ENCODE measurements around the gene SLC7A8. TPM values are rescaled to one million over a fixed set of nuclear protein-coding genes. Genes with fewer than 3 reads are reported as not detected.

The SLC7A8 gene
- total and polyA plus RNA-seq, 2 donors (not counting 1 experiment from before 2014, with no cell fraction given): 1.4 to 10.2 TPM

GRCh38 chr14:23128969-23129758, 54.3 kb downstream of the SLC7A8 start:
- no peak for TF ChIP-seq EZH2 (IDR thresholded peaks at IDR 0.05; ENCODE audit: low read length, missing control alignments)
- TF ChIP-seq, protein P1, sequence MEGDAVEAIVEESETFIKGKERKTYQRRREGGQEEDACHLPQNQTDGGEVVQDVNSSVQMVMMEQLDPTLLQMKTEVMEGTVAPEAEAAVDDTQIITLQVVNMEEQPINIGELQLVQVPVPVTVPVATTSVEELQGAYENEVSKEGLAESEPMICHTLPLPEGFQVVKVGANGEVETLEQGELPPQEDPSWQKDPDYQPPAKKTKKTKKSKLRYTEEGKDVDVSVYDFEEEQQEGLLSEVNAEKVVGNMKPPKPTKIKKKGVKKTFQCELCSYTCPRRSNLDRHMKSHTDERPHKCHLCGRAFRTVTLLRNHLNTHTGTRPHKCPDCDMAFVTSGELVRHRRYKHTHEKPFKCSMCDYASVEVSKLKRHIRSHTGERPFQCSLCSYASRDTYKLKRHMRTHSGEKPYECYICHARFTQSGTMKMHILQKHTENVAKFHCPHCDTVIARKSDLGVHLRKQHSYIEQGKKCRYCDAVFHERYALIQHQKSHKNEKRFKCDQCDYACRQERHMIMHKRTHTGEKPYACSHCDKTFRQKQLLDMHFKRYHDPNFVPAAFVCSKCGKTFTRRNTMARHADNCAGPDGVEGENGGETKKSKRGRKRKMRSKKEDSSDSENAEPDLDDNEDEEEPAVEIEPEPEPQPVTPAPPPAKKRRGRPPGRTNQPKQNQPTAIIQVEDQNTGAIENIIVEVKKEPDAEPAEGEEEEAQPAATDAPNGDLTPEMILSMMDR (conservative IDR thresholded peaks at IDR 0.05 in 1 of 2, IDR thresholded peaks at IDR 0.05 in 1 of 2; ENCODE audit: low read depth in 1 of 2, low read length in 2 of 2): no peak
- H3K36me3 ChIP-seq (ENCODE audit: control insufficient read depth, insufficient read depth, low read length): no peaks in the 10 kb centered on the region
- DNase-seq (ENCODE audit: low read depth in 2 of 2): no peak
- peaks cover 6% of the 10 kb centered on the region for H3K27me3 ChIP-seq (ENCODE audit: control insufficient read depth, insufficient read depth, low read length)
- H3K4me1 ChIP-seq (ENCODE audit: control insufficient read depth, extremely low read depth, insufficient read depth, low read length): no peaks in the 10 kb centered on the region
- H3K4me2 ChIP-seq (ENCODE audit: extremely low read depth, insufficient read depth, low read length): no peak overlapping the region
- no peaks in the 10 kb centered on the region for H3K79me2 ChIP-seq (ENCODE audit: control insufficient read depth, insufficient read depth, low read length)
- H3K4me3 ChIP-seq (replicated peaks in 1 of 4; ENCODE audit: control extremely low read depth in 1 of 4, insufficient read depth in 1 of 4, low read depth in 3 of 4, low read length in 4 of 4): no peak overlapping the region
- no peaks in the 10 kb centered on the region for H3K9me3 ChIP-seq (ENCODE audit: control insufficient read depth, insufficient read depth, low read depth, low read length)
- no peak overlapping the region for H3K9ac ChIP-seq (ENCODE audit: insufficient read depth, low read length)
- H4K20me1 ChIP-seq (ENCODE audit: control insufficient read depth, extremely low read depth, insufficient read depth, low read length): no peaks in the 10 kb centered on the region
- H2AFZ ChIP-seq (ENCODE audit: low read length): no peak overlapping the region
- H3K27ac ChIP-seq (ENCODE audit: insufficient read depth, low read length): no peak overlapping the region

DNA sequence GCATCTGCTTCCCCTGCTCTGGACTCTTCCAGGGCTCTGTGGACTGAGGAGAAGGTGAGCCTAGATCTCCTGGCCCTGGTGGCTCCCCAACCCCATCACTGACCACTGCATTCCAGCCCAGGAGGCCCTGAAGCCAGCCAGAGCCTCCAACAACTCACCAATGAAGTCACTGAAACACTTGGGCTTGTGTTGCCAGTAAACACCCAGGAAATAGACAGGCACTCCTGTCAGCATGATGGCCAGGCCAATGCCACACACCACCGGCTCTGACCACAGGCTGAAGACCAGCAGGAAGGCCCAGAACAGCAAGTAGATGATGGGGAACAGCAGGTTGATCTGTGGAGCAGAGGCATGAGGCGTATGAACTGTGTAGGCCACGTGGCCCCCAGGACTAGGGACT, 55.6 kb downstream of the SLC7A8 start:
- Histone ChIP-seq H3K79me2 (ENCODE audit: control insufficient read depth, insufficient read depth, low read length) (no peaks in the 10 kb centered on the region), H3K27ac (ENCODE audit: insufficient read depth, low read length) (no peak overlapping the region), H3K9me3 (ENCODE audit: control insufficient read depth, insufficient read depth, low read depth, low read length) (no peaks in the 10 kb centered on the region), H3K4me1 (ENCODE audit: control insufficient read depth, extremely low read depth, insufficient read depth, low read length) (no peaks in the 10 kb centered on the region), H2AFZ (ENCODE audit: low read length) (no peak overlapping the region), H3K36me3 (ENCODE audit: control insufficient read depth, insufficient read depth, low read length) (no peaks in the 10 kb centered on the region), H3K4me2 (ENCODE audit: extremely low read depth, insufficient read depth, low read length) (no peak overlapping the region), H3K9ac (ENCODE audit: insufficient read depth, low read length) (no peak overlapping the region), H4K20me1 (ENCODE audit: control insufficient read depth, extremely low read depth, insufficient read depth, low read length) (no peaks in the 10 kb centered on the region), H3K27me3 (ENCODE audit: control insufficient read depth, insufficient read depth, low read length) (peaks cover 6% of the 10 kb centered on the region), H3K4me3 (replicated peaks in 1 of 4; ENCODE audit: control extremely low read depth in 1 of 4, insufficient read depth in 1 of 4, low read depth in 3 of 4, low read length in 4 of 4) (no peak overlapping the region)
- no peak for DNase-seq (ENCODE audit: low read depth in 2 of 2)
- TF ChIP-seq EZH2 (IDR thresholded peaks at IDR 0.05; ENCODE audit: low read length, missing control alignments): no peak
- TF ChIP-seq, protein P1 (conservative IDR thresholded peaks at IDR 0.05 in 1 of 2, IDR thresholded peaks at IDR 0.05 in 1 of 2; ENCODE audit: low read depth in 1 of 2, low read length in 2 of 2): no peak

GRCh38 chr14:23126548-23127278, 56.7 kb downstream of the SLC7A8 start:
- no peak for DNase-seq (ENCODE audit: low read depth in 2 of 2)
- no peaks in the 10 kb centered on the region for H3K79me2 ChIP-seq (ENCODE audit: control insufficient read depth, insufficient read depth, low read length)
- H3K4me2 ChIP-seq (ENCODE audit: extremely low read depth, insufficient read depth, low read length): no peak overlapping the region
- TF ChIP-seq EZH2 (IDR thresholded peaks at IDR 0.05; ENCODE audit: low read length, missing control alignments): no peak
- TF ChIP-seq, protein P1 (conservative IDR thresholded peaks at IDR 0.05 in 1 of 2, IDR thresholded peaks at IDR 0.05 in 1 of 2; ENCODE audit: low read depth in 1 of 2, low read length in 2 of 2): no peak
- H4K20me1 ChIP-seq (ENCODE audit: control insufficient read depth, extremely low read depth, insufficient read depth, low read length): no peaks in the 10 kb centered on the region
- H3K9me3 ChIP-seq (ENCODE audit: control insufficient read depth, insufficient read depth, low read depth, low read length): no peaks in the 10 kb centered on the region
- no peak overlapping the region for H3K9ac ChIP-seq (ENCODE audit: insufficient read depth, low read length)
- no peaks in the 10 kb centered on the region for H3K4me1 ChIP-seq (ENCODE audit: control insufficient read depth, extremely low read depth, insufficient read depth, low read length)
- H3K36me3 ChIP-seq (ENCODE audit: control insufficient read depth, insufficient read depth, low read length): no peaks in the 10 kb centered on the region
- H2AFZ ChIP-seq (ENCODE audit: low read length): no peak overlapping the region
- H3K4me3 ChIP-seq (replicated peaks in 1 of 4; ENCODE audit: control extremely low read depth in 1 of 4, insufficient read depth in 1 of 4, low read depth in 3 of 4, low read length in 4 of 4): no peak overlapping the region
- H3K27ac ChIP-seq (ENCODE audit: insufficient read depth, low read length): no peak overlapping the region
- H3K27me3 ChIP-seq (ENCODE audit: control insufficient read depth, insufficient read depth, low read length): peaks cover 6% of the 10 kb centered on the region
